ENCODE results near the gene UBE2D4.
"Not testable (repeated sequence)": the region's sequence is repeated elsewhere in the genome, so short reads cannot be mapped to it uniquely, and the experiment has no call there.

The UBE2D4 gene

DNA sequence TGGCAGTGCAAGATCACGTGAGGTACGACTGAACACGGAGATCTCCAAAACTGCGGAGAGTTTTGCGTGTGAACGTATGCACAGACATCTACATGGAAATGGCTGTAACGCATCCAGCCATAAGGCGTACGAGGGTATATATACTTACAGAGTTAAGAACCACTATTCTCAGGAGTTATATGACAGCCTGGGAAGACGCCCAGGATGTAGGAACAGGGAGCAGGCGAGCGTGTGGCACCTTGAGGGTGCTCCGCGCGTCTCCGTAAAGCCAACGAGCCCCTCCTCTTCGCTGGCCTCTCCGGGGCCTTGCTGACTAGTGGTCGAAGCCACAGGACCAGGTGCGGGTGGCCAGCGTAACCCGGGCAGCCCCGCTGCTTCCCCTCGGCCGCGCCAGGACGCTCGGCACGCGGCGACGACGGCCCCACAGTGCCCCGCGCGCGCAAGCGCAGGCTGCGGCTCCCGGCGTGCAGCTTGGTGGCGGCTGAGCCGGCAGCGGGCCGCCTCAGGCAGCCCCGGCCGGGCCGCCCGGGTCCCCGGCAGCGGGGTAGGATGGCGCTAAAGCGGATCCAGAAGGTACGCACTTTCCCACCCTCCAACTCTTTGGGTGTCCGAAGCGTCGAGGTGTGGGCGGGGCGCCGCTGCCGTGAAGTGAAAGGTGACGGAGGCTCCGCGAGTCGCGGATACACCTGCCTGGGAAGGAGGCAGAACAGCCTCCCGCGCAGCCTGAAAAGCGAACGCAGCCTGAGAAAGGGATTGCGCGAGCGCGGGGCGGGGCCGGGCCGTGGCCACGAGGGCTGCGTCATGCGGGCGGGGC is at the start of gene UBE2D4:
UBE2D4 (plus strand) TSS at position 453 of the 814 bp plus-strand sequence; CDS start at position 550, 97 bp downstream.
- peak; percentile 86 for DNase-seq

DNA sequence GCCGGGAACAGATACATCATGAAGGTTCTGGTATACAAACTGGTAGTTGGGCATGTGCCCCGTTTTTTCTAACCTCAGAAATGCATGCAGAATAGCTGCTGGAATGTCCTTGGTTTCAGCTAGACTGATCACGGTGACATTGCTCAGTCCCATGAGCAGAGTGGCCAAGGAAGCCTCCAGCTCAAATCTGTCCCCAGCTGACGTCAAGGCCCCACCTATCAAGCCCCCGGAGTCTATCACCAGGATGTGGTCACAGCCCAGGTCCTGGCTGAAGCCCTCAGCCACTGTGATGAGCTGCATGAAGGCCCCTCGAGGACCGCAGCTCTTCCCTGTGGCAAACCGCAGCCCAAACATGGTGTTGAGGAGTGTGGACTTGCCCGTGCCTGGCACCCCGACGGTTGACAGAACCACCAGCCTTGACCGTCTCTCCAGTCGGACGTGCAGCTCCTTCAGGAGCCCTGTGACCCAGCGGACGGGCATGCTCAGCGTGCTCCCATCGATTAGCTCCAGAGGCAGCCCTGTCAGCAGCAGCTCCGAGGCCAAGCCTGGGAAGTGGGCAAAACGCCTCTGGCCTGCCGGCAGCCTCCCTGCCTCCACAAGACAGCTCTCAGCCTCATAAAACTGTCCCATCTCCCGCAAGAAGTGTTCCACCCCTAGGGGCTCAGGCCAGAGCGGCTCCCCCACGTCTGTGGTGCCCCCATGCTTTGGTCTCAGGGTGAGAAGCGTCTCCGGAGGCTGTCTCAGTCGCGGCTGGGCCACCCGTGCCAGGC is 49.1 kb upstream of the UBE2D4 start:
- DNase-seq = no peak

DNA sequence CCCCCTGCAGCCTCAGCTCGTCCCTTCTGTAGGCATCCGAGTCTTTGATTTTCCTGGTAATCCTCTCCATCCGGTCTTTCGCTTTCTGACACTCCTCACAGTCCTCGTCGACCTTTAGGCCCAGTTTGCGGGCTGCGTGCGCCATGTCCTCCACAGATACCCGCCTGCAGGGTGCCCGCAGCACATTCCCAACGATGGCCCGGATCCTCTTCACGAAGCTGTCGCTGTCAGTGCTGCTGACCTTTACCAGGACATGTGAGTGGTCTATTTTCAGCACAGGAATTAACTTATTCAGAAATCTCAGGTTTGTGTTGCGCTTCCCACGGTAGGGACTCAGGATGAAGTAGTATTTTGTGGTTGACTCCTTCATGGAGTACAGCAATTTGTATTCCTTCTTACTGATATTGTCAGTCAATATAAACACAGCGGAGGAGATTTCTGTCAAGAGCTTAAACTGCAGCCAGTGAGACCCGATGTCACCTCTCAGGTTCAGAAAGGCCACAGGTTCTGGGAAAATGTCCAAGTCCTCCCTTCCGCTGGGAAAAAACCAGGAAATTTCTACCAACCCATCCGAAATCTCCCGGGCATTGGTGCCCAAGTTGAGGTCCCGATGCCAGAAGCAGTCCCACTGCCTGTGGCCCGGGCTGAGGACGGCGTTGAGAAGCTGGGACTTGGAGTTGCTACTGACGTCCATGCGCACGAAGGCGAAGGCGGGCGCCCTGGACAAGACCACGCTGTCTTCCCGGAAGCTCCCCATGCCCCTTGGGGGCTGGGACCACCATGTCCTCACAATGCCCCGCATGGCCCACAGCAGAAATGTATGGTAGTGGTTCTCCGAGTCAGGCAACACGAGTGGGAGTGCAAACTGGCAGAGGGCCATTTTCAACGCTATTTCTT is 48.0 kb upstream of the UBE2D4 start:
- no peak for DNase-seq

DNA sequence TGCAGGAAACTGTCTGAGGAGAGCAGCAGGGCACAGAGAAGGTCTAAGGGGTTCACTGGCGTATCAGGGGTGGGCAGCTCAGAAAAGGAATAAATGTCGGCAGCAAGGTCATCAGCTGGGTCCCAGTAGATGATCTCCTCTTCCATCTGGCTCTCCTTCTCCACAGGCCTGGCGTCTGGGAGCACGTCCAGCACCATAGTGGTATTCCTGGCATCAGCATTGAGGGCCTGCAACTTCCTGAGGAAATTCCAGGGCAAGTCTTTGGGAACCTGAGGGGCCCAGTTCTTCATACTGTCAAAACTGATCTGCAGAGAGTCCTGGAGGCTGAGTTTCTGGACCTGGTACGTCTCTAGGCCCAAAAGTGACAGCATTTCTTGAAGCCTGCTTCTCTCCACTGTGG is 47.4 kb upstream of the UBE2D4 start:
- DNase-seq = no peak

DNA sequence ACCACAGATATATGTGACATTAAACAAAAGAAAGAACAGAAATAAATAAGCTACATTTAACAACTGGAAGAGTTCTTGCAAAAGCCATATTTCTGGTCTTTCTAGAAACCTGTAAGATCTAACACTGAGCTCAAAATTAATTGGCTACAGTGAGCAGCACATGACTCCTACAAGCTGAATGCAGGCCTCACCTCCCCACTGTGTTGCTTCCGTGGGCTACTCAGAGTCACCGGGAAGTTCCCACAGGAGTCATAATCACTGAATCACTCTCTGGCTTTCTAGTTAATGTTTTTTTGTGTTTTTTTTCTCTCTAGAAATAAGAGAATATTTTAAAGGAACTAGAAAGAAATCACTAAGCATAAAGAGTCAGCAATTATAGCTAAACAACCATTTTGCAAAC is 46.8 kb upstream of the UBE2D4 start:
- no peak for DNase-seq

DNA sequence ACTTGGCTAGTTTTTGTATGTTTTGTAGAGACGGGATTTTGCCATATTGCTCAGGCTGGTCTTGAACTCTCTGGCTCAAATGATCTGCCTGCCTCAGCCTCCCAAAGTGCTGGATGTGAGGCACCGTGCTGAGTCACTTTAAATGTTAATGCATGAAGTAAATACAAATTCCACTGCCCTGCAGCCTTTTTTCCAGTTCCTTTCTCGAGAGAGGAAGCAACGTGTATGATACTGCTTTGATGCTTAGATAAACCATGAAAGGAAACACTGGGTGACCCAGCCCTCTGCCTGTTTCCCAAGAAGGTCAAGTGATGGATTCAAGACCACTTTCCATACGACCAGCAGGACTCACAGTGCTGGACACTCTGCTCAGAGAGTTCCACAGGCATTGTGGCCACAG is 45.6 kb upstream of the UBE2D4 start:
- DNase-seq = no peak

DNA sequence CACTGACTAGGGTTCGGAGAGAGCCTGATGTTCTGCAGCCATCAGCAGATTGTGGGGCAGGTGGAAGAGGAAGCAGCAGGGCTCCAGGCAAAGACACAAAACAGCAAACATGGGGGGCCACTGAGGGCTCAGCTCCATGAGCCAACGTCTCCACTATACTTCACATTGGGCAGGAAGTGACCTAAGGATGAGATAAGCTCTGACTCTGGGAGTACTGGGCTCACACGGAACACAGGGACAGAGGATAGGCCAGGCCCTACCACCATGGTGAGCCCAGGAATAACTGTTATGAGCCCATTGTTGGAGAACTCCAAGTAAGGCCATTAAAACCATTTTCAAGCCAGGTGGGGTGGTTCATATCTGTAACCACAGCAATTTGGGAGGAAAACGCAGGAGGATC is 42.0 kb upstream of the UBE2D4 start:
- DNase-seq = no peak

DNA sequence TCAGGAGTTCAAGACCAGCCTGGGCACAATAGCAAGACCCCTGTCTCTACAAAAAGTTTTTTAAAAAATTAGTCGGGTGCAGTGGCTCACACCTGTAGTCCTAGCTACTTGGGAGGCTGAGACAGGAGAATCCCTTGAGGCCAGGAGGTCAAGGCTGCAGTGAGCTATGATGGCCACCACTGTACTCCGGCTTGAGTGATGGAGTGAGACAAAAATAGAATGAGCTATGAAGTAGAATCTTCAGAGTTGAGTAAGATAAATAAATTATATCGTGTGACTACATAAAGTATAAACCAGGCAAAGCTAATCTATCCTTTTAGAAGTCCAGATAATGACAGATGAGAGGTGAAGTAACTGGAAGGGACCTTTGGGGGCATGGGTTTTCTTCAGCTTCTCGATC is 41.6 kb upstream of the UBE2D4 start:
- DNase-seq = no peak

DNA sequence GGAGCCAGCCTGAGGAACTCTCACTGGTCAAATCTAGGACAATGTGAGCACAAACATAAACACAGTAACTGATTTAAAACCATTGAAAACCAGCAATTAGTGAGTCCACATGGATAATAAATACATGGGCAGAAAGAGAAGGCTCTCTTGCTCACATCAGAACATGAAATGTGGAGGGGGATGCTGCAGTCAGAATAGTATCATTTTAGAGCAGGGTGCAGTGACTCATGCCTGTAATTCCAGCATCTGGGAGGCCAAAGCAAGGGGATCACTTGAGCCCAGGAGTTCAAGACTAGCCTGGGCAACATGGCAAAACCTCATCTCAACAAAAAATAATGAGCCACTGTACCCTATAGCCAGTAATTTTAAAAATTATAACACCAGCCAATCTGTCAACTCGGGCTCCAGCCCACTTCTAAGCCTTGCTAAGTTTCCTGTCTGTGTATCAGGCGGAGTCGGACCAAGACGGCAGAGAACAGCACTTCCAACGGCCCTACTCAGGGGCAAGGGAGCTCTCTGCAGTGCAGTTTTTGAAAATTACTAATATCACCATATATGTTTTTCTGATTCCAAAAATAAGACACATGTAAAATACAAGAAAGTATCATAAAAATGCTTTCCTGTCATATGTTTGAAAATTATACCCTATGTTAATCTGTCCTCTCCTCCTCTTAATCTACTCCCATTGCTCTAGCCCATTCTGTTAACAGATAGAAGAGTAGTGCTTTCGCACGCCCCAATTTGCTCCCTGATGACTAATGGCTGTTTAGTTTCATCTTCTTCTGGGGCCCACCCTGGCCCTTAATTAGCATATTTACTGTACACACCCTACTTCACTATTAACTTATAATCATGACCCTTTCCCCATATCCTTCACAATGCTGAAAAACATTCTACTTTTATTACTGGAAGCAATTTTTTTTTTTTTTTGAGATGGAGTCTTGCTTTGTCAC is 37.0 kb upstream of the UBE2D4 start:
- DNase-seq = no peak

DNA sequence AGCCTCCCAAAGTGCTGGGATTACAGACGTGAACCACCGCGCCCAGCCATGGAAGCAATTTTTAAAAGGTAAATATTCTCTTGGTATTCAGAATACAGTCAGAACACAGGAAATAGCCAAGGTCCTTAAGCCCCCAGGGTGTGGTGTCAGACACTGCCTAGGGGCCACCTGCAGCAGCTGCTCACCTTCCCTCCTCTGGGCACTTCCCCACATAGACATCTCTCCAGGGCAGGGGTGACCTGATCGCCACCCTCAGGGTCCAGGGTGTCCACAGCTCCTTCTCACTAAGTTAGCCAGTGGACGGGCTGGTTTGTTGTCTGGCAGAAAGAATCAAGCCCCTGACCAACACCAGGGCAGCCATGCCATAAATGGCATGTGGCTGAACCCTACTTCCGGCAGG is 35.8 kb upstream of the UBE2D4 start:
- no peak for DNase-seq

DNA sequence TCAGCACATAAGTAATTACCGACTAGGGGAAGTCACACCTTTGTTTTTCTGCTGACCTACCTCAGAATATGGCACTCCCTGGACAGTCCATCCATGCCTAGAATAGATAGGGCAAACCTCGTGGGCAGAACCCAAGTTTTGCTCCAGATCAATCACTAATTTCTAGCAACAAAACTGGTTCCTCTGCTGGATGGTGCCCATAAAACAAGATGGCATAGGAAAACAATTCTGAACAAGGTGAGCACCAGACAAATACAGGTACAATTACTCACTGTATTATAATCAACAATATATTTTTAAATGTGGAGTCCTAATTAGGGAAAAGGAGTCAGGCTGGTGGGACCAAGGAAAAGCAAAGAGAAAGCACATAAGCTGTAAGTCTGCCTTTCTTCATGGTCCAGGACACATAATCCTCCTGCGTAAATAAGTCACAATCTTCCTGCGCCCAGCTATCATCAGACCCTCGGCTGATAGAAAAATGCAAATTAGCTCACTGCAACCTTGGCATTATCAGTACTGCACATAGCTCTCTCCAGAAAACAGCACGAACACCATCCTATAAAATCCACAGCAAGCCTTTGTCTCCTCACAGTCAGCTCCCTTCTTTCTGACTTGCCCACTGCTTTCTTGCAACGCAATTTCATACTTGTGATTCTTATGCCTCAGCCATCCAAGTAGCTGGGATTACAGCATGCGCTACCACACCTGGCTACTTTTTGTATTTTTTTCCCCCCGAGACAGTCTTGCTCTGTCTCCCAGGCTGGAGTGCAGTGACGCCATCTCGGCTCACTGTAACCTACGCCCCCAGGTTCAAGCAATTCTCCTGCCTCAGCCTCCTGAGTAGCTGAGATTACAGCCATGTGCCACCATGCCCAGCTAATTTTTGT is 34.9 kb upstream of the UBE2D4 start:
- no peak for DNase-seq

DNA sequence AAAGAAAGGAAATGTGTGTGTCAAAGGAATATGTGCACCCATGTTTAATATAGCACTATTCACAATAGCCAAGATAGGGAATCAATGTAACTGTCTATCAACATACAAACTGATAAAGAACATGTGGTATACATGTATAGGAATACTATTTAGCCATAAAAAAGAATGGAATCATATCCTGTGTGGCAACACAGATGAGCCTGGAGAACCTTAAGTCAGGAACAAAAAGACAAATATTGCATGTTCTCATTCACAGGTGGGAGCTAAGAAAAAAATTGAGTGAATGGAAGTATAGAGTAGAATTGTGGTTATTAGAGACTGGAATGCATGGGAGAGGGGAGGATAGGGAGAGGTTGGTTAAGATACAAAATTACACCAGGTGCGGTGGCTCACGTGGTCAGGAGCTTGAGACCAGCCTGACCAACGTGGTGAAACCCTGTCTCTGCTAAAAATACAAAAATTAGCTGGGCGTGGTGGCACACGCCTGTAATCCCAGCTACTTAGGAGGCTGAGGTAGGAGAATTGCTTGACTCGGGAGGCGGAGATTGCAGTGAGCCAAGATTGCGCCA is 30.3 kb upstream of the UBE2D4 start:
- no peak for DNase-seq

DNA sequence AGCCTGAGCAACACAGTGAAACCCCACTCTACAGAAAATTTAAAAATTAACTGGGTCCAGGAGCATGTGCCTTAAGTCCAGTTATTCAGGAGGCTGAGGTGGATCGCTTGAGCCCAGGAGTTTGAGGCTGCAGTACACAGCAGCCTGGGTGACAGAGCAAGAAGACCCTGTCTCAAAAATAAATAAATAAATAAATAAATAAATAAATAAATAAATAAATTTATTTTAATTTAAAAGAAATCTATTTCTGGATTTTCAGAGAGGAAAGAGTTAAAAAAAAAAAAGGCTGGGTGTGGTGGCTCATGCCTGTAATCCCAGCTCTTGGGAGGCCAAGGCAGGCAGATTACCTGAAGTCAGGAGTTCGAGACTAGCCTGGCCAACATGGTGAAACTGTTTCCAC is 27.7 kb upstream of the UBE2D4 start:
- not testable (repeated sequence) for DNase-seq

DNA sequence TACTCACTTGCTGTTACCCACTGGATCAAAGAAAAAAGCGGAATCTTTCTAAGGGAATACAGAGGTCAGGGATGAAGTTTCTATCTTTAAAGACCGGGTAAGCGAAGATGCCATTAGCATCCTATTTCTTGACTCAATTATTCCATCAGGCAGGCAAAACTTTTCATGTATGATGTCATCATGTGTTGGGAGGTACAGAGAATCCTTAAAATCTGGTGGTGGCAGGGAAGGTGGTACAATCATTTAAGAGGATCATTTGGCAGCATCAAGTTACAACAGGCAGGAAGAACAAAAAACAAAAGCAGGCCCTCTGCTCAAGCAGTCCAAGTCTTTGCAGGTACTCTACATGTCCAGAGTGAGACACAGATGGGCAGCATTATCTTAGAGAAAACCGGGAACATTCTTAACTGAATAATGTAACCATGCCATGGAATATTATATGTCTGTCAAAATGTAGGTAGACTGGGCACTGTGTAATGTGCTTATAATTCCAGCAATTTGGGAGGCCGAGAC is 23.6 kb upstream of the UBE2D4 start:
- DNase-seq = no peak

DNA sequence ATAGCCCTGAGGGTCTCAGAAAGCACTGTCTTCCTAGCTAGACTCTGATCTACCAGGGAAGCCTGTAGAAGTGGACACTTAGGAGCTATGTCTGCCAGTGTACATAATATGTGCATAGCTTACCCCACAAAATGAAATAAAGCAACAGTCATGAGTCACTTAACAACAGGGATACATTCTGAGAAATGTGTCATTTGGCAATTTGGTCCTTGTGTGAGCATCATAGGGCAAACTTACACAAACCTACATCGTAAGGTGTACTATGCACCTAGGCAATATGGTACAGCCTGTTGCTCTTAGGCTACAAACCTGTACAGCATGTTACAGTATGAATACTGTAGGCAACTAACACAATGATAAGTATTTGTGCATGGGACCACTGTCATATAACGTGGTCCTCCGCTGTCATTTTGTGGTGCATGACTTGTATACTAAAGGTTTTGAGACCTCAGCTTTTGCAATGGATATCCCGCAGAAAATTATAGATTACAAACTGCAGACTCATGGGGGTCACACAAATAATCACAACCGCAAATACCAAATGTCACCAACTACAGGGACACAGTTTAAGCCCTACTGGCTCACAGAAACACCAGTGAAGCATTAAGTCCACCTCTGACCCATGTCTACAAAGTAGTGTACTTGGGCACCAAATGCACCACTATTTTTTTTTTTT is 21.6 kb upstream of the UBE2D4 start:
- no peak for DNase-seq

DNA sequence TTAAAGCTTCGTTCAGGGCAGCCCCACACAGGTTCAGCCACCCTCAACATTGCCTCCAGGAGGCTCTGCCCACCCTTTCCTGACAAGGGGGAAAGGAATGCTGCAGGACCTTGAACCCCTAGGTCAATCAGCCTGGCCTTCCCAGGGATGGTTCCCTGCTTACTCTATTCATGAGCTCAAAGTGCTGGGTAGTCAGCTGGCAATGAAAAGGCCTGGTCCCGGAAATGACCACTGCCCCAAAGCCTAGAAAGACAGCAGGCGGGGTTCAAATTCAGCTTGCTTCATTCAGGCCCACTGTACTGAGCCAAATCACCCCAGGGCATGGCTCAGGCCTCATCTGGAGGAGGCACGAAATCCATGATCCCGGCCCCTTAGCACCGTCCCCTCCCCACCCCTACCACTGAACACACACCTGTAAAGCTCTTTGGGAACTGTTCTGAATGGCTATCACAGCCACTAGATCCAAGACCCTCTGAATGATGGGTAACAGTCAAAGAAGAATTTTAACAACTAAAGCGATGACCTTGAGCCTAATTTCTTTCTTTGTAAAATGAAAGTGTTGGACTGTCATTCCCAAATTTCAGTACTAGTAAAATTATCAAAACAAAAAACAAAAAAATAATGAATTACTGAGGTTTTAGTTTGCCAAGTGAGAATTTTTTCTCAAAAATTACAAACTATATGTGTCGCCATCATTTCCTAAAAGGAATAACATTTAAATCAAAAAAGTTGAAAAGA is 20.9 kb upstream of the UBE2D4 start:
- DNase-seq = no peak

DNA sequence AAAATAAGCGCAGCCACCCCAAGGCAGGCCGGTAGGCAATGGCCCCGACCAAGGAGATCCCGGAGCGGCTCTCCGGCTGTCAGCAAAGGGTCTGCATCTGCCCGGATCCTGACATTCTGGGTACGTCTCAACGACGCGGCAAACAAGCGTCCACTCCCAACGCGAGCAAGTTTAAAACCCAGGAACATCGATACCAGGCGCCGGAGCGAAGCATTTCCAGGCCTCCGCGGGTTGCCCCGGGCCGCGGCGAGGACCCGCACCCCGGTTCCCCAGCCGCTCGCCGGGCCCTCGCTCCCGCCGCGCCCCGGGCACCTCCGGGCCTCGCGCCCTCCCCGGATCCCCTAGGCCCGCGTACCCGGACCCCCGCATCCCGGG is 20.3 kb upstream of the UBE2D4 start:
- DNase-seq = peak; percentile 22

DNA sequence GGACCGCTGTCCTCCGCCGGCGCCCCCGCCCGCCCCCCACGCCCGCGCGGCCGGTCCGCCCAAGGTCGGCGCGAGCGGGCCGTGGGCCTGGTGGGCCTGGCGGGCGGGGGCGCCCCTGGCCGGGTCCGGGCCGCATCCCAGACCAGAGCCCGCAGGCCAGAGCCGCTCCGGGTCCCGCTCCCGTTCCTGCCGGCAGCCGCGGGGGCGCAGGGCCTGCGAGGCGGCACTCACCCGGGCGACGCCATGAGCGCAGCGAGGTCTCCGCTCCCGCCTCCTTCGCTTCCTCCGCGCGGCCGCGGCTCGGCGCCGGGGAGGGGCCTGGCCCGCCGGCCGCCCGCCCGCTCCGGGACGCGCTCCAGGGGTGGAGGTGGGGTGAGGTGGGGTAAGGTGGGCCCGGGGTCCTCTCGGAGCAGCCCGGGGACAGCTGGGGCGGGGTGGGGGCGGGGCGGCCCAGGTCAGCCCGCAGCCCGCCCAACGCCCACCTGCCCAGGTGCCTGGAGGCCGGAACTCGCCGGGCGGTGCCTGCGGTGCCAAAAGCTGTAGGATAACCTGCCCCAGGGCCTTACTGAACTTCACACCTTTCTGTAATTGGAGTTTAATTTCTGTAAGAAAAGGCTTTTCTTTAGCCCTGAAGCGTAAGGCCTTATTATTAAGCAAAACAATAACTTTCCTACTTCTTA is 19.8 kb upstream of the UBE2D4 start, which contains the start of gene URGCP:
URGCP (minus strand) TSS at position 266 of the 680 bp plus-strand sequence; CDS start at position 245, 21 bp downstream.
- DNase-seq = peak; percentile 53
